Testis (tissue), 3 donors: ENCODE measurements around the gene LDAH. TPM values are rescaled to one million over a fixed set of nuclear protein-coding genes. Genes with fewer than 3 reads are reported as not detected.

Experiments used
- DNase-seq: peaks from one replicate; pipeline ENCODE4 v3.0.0-alpha.2; 2019
- H3K27ac ChIP-seq, 2 donors: fragments of 200-600 bp; sonication (generic); one replicate each; pipeline ENCODE4 v1.5.1; 2019
- H3K27me3 ChIP-seq: fragments of 200-600 bp; sonication (generic); one replicate; pipeline ENCODE4 v1.5.1; 2019
- H3K36me3 ChIP-seq: fragments of 200-600 bp; sonication (generic); one replicate; pipeline ENCODE4 v1.5.1; 2017; ENCODE audit warnings: low read depth; ENCODE audit errors: missing control alignments
- H3K4me1 ChIP-seq: fragments of 200-600 bp; sonication (generic); one replicate; pipeline ENCODE4 v1.5.1; 2019
- H3K4me3 ChIP-seq, 2 donors: fragments of 200-600 bp; sonication (generic); one replicate each; pipeline ENCODE4 v1.5.1; 2017 to 2019
- H3K9me3 ChIP-seq: fragments of 200-600 bp; sonication (generic); one replicate; pipeline ENCODE4 v1.5.1; 2017
- CTCF ChIP-seq, 3 experiments: fragments of 450-650 bp in 2 of 3; fragments of 200-600 bp in 1 of 3; sonication (generic) in 1 of 3; IDR thresholded peaks; one replicate each; pipeline ENCODE4 v1.5.1; 2016 to 2019; ENCODE audit warnings: antibody characterized with exemption in 3 of 3, mild to moderate bottlenecking in 2 of 3, moderate library complexity in 1 of 3
- POLR2A ChIP-seq: fragments of 450-650 bp; IDR thresholded peaks from one replicate; pipeline ENCODE4 v1.6.1; 2017; ENCODE audit warnings: antibody characterized with exemption, mild to moderate bottlenecking, moderate library complexity
- WGBS, 2 donors: methylation state at CpG; one replicate each; pipeline ENCODE4 v1.1.5; 2018; 5-methylcytosine and 5-hydroxymethylcytosine counted together
- intact Hi-C: fragments of 100-400 bp; cut with DNase I; formaldehyde crosslinking; loops from one replicate; pipeline ENCODE4 v1.15.1; 2023; ENCODE audit warnings: low total_unique reads
- polyA plus RNA-seq: library from polyadenylated mRNA; stranded (reverse); fragments of 350-450 nt; fragmentation: Illumina TruSeq; extraction: RNeasy Lipid Tissue Mini Kit (QIAGEN cat#74804); gene quantifications from one replicate; pipeline ENCODE4 v1.2.3, GENCODE V29; 2014; ENCODE audit warnings: low read depth, low replicate concordance; ENCODE audit not compliant: insufficient read depth
- total RNA-seq, 2 donors: library from RNA; depleted of rRNA; stranded (reverse); fragments of >200 nt; gene quantifications; one replicate each; pipeline ENCODE4 v1.2.3, GENCODE V29; 2016

LDAH gene
- total and polyA plus RNA-seq, 3 donors from 2014 or later, result 9.3 to 19.4 (median 12.7) TPM

GRCh38 chr2:20698916-20699613 is 123.8 kb downstream of the LDAH start:
- Histone ChIP-seq H3K9me3 (no peaks in the 10 kb centered on the region), H3K4me3 (no peak overlapping the region), H3K4me1 (no peaks in the 10 kb centered on the region), H3K27me3 (no peaks in the 10 kb centered on the region), H3K36me3 (no peaks in the 10 kb centered on the region), H3K27ac (no peak overlapping the region)
- intact Hi-C loops, result no loop called here
- WGBS, 2 donors, result 61 to 71% methylated on average over 4 of the region's 4 CpGs
- DNase-seq, result no peak
- TF ChIP-seq CTCF (IDR thresholded peaks at IDR 0.05), result no peak
- no peak for TF ChIP-seq POLR2A

GRCh38 chr2:20697322-20697934 is 125.5 kb downstream of the LDAH start:
- no peak for TF ChIP-seq CTCF (IDR thresholded peaks at IDR 0.05)
- TF ChIP-seq POLR2A, result no peak
- intact Hi-C loops, result no loop called here
- Histone ChIP-seq H3K36me3 (no peaks in the 10 kb centered on the region), H3K27ac (no peak overlapping the region), H3K27me3 (no peaks in the 10 kb centered on the region), H3K4me1 (no peaks in the 10 kb centered on the region), H3K9me3 (no peaks in the 10 kb centered on the region), H3K4me3 (no peak overlapping the region)
- 85 to 91% methylated on average over 2 of the region's 2 CpGs for WGBS, 2 donors
- no peak for DNase-seq

- TF ChIP-seq CTCF (IDR thresholded peaks at IDR 0.05), result no peak
- no peak for TF ChIP-seq POLR2A
- intact Hi-C loops, result no loop called here
Observed at GRCh38 chr2:20696366-20696765, 126.5 kb downstream of the LDAH start.

GRCh38 chr2:20693317-20693716 is 129.6 kb downstream of the LDAH start:
- Histone ChIP-seq H3K9me3 (no peaks in the 10 kb centered on the region), H3K36me3 (no peaks in the 10 kb centered on the region), H3K4me3 (no peak overlapping the region), H3K27ac (no peak overlapping the region), H3K4me1 (no peaks in the 10 kb centered on the region), H3K27me3 (no peaks in the 10 kb centered on the region)
- intact Hi-C loops, result no loop called here
- no peak for TF ChIP-seq POLR2A
- TF ChIP-seq CTCF (IDR thresholded peaks at IDR 0.05), result no peak
- no peak for DNase-seq
- 86 to 89% methylated on average over 3 of the region's 3 CpGs for WGBS, 2 donors

More at GRCh38 chr2:20696366-20696765, 126.5 kb downstream of the LDAH start:
- H3K36me3 ChIP-seq, result no peaks in the 10 kb centered on the region
- H3K4me1 ChIP-seq, result no peaks in the 10 kb centered on the region
- no peaks in the 10 kb centered on the region for H3K9me3 ChIP-seq
- H3K4me3 ChIP-seq, result no peak overlapping the region
- no peak for DNase-seq
- 84 to 86% methylated on average over 2 of the region's 2 CpGs for WGBS, 2 donors
- no peak overlapping the region for H3K27ac ChIP-seq
- H3K27me3 ChIP-seq, result no peaks in the 10 kb centered on the region
